GM15510 (cell line): ENCODE data around the gene MIDN.

Source experiments
- POLR2A ChIP-seq: IDR thresholded peaks from 3 replicates; pipeline ENCODE4 v1.6.1; 2011; ENCODE audit warnings: borderline replicate concordance; ENCODE audit not compliant: insufficient read length; ENCODE audit errors: extremely low read depth

Gene MIDN

DNA sequence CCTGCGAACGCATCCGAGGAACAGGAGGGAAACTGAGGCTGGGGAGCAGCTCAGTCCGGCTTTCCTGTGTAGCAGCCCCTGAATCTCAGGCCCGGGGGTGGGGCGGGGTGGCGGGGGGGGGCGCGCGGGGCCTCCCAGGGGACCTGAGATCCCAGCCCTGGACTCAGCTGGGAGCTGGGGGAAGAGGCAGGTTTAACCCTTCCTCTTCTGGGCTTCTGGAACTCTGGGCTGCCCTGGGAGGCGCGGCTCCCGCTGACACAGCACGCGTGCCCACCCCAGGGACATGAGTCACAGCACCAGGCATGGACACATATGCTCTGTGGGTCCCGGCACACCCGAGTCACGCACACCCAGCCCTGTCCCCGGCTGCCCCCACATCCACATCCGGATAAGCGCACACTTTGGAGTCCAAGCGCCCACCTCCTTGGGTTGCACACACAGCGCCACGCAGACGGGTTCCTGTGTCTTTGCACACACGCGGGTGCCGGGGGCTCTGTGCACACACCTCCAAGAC is 17.3 kb downstream of the MIDN start:
- TF ChIP-seq POLR2A: no peak

GRCh38 chr19:1266129-1266915 is 17.9 kb downstream of the MIDN start:
- TF ChIP-seq POLR2A: peak; percentile 11

GRCh38 chr19:1266916-1267476 is 18.6 kb downstream of the MIDN start:
- no peak for TF ChIP-seq POLR2A

DNA sequence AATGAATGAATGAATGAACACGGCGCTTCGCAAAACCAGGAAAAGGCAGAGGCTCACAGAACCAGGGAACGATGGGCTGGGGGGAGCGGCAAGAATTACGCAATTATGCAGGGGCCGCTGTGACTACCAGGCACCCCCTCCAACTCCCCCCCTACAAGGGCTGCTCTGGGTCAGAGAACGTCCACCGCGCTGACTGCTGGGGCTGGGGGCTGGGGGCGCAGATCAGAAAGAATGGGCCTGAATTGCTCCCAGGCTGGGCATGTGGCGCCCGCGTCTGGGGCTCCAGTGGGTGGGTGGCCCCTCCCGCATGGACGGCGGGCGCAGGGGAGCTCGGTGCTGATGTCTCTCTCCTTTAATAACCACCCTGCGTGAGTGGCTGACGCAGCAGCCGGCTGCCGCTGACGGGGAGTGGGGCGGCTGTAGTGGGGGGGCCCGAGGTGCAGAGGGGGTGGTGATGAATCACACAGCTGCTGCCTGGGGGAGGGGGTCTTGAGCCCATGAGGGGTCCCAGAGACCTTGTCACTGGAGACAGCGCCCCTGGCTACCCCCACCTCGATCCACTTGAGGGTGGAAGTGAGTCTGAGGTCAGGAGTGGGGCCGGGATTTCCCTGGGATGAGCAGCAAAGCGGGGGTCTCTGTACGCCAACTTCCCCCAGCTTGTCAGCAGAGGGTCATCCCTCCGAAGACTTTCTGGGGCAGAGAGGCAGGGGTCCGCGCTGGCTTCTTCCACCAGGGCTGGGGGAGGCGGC is 19.3 kb downstream of the MIDN start:
- TF ChIP-seq POLR2A: no peak

DNA sequence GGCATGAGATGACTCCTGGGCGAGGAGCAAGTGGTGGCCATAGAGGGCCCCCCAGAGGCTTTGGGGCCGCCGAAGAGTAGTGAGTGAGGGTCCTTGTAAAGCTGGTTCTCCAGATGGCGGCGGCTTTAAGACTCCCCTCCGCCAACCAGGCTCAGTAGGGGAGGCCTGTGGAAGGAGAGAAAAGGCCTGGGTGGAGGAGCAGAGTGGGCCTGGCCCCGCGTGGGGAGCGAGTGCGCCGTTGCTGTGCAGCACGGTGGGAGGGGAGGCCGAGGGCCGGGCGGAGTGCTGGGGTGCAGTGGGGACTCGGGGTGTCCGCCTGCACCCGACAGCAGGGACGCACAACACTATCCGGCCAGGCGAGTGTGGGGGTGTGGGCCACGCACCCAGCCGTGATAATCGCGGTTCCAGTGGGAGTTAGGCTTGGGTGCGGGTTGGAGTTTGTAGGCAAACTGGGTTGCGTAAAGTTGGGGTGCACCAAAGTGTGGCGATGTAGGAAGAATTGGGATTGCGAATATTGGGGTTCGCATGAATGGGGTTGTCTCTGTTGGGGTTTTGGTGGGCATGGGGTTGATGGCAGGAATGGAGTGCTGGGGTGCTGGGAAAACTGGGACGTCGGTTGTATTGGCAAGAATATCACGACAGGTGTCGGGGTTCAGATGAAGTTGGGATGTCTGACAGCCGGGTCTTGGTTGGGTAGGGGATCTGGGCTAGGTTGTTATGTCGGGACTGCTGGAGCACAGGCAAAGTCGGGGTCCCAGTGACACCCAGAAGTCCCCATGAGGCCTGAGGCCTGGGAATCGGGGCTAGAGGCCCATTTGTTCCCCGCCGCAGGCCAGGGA is 20.1 kb downstream of the MIDN start:
- no peak for TF ChIP-seq POLR2A

- TF ChIP-seq POLR2A: peak; percentile 100
Observed at GRCh38 chr19:1269065-1269477, 20.7 kb downstream of the MIDN start, which contains the start of gene CIRBP. CIRBP (plus strand) TSS chr19:1269332; CDS start chr19:1270934, 1,602 bp downstream.

GRCh38 chr19:1269478-1270212 is 21.3 kb downstream of the MIDN start:
- TF ChIP-seq POLR2A: no peak

GRCh38 chr19:1270213-1270853 is 21.9 kb downstream of the MIDN start:
- no peak for TF ChIP-seq POLR2A

GRCh38 chr19:1270854-1271527 is 22.6 kb downstream of the MIDN start:
- TF ChIP-seq POLR2A: peak; percentile 19

- no peak for TF ChIP-seq POLR2A
Observed at GRCh38 chr19:1271528-1272422, 23.4 kb downstream of the MIDN start.

DNA sequence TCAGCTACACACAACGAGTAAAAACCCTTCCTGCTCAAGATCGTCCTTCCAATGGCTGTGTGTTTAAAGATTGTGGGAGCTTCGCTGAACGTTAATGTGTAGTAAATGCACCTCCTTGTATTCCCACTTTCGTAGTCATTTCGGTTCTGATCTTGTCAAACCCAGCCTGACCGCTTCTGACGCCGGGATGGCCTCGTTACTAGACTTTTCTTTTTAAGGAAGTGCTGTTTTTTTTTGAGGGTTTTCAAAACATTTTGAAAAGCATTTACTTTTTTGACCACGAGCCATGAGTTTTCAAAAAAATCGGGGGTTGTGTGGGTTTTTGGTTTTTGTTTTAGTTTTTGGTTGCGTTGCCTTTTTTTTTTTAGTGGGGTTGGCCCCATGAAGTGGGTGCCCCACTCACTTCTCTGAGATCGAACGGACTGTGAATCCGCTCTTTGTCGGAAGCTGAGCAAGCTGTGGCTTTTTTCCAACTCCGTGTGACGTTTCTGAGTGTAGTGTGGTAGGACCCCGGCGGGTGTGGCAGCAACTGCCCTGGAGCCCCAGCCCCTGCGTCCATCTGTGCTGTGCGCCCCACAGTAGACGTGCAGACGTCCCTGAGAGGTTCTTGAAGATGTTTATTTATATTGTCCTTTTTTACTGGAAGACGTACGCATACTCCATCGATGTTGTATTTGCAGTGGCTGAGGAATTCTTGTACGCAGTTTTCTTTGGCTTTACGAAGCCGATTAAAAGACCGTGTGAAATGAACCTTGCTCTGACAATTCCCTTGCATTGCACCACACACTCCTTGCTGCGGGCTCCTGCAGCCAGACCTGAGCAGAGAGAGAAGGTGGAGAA is 24.3 kb downstream of the MIDN start:
- TF ChIP-seq POLR2A: no peak

DNA sequence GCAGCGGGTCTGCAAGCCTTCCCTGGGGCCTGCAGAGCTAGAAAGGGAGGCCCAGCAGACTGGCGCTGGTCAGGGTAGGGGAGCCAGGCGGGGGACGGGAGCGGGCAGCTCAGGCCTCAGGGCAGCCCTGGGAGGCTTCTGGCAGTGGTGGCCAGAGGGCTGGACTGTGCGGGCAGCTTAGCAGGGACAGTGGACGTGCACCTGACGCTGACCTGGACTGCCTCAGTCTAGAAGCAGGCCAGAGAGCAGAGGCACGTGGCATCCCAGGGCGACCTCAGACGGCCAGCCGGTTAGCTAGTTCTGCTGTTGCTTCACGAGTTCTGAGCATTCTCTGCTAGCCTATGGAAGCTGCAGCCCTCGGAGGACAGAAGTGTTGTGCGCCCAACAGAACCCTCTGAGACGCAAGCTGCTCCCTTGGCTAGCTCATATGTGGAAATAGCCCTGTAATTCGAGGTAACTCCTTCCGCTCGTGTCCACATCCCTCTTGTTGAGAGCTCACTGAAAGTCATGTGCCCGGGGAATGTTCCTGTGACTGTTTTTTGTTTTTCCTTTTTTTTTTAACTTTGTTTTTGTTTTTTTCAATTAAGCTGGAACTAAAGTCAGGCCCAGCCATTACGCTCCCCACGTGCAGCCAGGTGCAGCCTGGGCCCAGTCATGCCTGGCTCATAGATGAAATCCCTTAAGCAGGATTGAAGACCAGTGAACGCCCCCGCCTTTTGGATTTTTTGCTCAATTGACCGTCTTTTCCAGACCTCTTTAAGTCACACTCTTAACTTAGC is 25.1 kb downstream of the MIDN start:
- TF ChIP-seq POLR2A: no peak
